T-helper 2 cell treated with Interferon-gamma antibody and Interleukin-4, amounts not matched to agents 100 ng/mL and 5 ng/mL, for 36 hours (primary cell): ENCODE results near the gene RIT1. TPM values are rescaled to one million over a fixed set of nuclear protein-coding genes. Genes with fewer than 3 reads are reported as not detected.

Experiments
- intact Hi-C: fragments of 100-400 bp; cut with micrococcal nuclease; formaldehyde crosslinking; loops from one replicate; pipeline ENCODE4 v1.15.1; 2023
- total RNA-seq: library from RNA; stranded (reverse); gene quantifications from 2 replicates; pipeline ENCODE4 v1.2.3, GENCODE V29; 2022

Gene RIT1
- total RNA-seq, result 27.0 and 27.6 TPM in 2 replicates

DNA sequence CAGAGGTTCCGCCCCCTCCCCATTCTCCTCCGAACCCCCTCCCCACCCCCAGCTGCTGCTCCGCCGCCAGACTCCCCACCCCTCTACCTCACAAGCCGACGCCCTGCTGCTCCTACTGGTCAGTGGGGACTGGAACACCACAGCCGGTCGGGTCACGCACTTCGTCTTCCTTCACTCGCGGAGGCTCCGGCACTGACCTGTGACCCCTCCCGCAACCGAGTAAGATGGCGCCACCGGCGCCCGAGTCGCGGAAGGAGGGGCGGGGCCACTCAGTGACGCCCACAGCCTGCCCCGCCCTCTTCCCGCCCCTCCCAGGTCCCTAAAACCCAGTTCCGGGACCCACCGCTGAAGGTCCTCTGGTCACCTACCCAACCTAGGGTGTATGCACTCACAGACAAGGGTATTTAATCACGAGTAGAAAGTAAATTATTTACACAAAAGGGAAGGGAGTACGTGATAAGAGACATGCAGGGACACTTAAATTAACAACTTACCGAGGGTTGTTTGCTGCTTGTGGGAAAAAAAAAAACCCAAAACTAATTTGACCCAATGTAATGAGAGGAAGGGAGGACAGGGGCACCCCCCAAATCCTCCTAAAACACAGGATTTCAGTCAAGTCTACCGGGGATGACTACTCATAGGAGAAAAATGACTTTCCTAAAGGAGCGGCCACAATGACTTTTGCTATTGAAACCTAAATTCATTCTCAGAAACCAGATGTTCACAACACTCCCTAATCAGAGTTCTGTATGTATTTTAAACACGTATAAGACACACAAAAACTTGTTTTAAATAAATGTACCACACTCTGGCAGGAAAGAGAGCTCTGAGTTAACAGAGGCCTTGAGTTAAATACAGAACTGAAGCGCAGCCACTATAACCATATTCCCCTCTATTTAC lies at the start of gene RIT1:
Gene RIT1 (minus strand): TSS at position 194 of the 900 bp plus-strand sequence. CDS start 588 bp downstream, outside the sequence.
- intact Hi-C loops, result loop anchor here (1.0 kb wide), 2 partner anchors 23 to 52 kb away; partner anchors contain the start of genes KHDC4 and SYT11

DNA sequence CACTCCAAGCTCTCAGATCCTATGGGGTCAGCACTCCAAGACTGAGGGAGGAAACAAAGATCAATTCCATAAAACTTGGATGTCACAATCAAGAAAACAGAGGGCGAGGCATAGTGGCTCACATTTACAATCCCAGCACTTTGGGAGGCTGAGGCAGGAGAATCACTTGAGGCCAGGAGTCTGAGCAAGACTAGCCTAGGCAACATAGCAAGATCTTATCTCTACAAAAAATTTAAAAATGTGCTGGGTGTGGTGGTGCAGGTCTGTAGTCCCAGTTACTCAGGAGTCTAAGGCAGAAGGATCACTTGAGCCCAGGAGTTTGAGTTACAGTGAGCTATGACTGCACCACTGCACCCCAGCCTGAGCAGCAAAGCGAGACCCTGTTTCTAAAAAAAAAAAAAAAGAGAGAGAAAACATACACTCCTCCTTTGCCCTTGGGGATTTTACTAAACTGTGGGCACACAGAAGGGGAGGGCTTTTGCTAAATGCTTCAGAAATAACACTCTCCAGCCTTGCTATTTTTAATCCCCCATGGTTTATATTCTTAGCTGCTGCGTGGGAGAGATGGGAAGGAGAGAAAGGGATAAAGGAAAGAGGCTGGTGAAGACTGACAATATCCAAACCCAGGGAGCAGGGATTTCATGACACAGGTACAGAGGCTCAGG lies 49.1 kb upstream of the RIT1 start:
- intact Hi-C loops, result no loop called here

DNA sequence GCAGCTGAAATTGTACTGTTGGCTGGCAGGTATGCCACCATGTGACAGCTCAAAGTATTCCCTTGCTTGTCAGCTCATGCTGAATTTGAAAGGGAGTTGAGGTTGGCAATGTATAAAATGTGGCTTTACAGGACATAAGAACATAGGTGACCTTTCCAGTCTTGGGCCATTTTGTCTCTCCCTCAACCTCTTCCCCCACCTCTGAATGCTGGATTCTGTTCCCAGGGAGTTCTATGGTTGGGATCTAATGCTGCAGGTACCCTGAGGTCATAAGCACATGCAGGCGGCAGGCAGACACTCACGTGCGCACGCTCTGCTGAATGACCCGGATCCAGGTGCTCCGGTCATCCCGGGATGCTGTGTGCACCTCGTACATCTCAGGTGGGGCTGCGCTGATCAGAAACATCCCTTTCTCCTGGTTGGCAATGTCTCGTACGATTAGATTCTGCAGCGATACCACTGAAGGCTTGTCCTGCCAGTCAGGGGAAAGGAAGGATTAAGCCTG lies 46.3 kb upstream of the RIT1 start:
- intact Hi-C loops, result no loop called here

DNA sequence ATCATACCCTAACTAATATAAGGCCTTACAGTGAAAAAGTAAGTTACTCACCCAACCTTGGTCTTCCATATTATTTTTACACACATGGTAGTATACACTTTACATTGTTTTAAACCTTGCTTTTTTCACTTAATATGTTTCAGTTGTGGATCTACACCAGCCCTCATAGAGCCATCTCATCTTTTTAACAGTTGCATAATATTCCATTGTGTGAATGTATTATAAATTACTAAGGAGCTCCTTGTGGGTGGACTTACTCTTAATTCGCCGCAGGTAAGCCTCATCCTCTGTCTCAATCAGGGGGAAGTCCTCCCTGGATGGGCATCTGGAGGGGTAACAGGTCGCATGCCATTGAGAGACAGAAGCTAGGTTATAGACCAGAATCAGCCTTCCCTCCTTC lies 43.5 kb upstream of the RIT1 start:
- intact Hi-C loops, result no loop called here

DNA sequence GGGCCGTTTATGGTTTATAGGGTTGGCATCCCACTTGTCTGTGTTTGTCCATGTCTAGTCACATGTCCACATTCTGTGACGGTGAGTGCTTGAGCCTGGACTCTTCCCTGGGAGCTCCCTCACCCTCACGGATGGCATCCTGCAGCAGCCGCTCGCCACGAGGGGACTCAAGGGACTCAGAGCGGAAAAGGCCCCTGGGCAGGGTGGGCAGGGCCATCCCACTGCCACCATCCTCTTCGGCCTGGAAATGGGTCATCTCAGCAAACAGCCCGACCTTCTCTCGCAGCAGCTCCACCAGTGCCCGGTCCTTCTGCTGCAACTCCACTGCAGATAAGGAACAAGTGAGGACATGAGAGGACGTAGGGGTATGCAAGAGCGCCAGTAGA lies 41.3 kb upstream of the RIT1 start:
- intact Hi-C loops, result no loop called here

GRCh38 chr1:155951753-155952504 lies 40.8 kb upstream of the RIT1 start:
- intact Hi-C loops, result no loop called here

DNA sequence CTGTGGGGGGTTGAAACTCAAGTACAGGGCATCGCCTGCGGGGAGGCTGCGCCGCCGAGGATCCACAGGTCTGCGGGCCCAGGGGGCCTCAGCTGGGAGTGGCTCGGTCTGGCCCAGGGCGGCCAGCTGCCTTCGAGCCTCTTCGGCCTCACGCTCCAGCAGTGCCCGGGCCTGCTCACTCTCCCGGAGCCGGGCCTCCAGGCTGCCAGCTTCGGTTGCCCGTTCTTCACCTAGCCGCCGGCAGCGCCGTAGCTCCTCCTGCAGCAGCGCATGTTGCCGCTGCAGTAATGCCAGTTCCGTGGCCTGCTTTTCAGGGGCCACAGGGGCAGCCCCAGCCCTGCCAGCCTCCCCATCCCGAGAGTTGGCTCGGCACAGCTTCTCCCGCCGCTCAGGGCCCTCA lies 39.7 kb upstream of the RIT1 start:
- intact Hi-C loops, result no loop called here

GRCh38 chr1:155947741-155948140 lies 36.6 kb upstream of the RIT1 start:
- intact Hi-C loops, result loop anchor here (2.0 kb wide), 1 partner anchor 29 kb away; no protein-coding TSS in a partner anchor

GRCh38 chr1:155947292-155947691 lies 36.1 kb upstream of the RIT1 start:
- intact Hi-C loops, result loop anchor here (2.0 kb wide), 1 partner anchor 30 kb away; no protein-coding TSS in a partner anchor

DNA sequence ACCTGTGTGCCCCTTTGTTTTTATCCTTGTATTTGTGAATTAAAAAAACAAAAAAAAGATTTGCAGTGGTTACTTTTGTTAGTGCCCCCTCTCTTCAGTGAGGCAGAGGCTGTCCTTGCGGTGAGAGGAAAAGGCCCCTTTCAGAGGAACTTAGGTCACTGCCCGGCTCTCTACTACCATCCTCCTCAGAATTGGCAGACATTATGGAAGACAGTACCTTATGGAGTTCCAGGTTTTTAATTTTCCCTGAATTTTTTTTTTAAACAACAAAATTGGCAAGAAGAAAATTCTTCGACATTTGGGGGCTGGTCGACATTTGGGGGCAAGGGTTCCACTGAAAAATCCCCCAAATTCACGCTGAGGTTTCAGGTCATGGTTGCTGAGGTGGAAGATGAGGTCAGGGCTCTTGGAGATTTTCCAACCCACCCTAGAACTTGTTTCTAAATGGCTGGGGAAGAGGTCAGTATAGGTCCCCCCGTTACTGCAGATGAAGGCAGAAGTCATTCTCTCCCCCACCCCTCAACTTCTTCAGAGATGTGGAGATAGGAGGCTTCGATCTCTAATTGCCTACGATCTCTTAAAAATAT lies 35.6 kb upstream of the RIT1 start:
- intact Hi-C loops, result loop anchor here (1.0 to 2.0 kb wide), 2 partner anchors 12 to 30 kb away; partner anchors contain the start of gene KHDC4

GRCh38 chr1:155944444-155944799 lies 33.3 kb upstream of the RIT1 start:
- intact Hi-C loops, result no loop called here

GRCh38 chr1:155942578-155943141 lies 31.5 kb upstream of the RIT1 start:
- intact Hi-C loops, result no loop called here

DNA sequence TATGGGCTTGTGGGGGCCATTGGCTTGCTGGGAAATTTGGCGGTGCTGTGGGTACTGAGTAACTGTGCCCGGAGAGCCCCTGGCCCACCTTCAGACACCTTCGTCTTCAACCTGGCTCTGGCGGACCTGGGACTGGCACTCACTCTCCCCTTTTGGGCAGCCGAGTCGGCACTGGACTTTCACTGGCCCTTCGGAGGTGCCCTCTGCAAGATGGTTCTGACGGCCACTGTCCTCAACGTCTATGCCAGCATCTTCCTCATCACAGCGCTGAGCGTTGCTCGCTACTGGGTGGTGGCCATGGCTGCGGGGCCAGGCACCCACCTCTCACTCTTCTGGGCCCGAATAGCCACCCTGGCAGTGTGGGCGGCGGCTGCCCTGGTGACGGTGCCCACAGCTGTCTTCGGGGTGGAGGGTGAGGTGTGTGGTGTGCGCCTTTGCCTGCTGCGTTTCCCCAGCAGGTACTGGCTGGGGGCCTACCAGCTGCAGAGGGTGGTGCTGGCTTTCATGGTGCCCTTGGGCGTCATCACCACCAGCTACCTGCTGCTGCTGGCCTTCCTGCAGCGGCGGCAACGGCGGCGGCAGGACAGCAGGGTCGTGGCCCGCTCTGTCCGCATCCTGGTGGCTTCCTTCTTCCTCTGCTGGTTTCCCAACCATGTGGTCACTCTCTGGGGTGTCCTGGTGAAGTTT lies 30.8 kb upstream of the RIT1 start:
- intact Hi-C loops, result no loop called here

DNA sequence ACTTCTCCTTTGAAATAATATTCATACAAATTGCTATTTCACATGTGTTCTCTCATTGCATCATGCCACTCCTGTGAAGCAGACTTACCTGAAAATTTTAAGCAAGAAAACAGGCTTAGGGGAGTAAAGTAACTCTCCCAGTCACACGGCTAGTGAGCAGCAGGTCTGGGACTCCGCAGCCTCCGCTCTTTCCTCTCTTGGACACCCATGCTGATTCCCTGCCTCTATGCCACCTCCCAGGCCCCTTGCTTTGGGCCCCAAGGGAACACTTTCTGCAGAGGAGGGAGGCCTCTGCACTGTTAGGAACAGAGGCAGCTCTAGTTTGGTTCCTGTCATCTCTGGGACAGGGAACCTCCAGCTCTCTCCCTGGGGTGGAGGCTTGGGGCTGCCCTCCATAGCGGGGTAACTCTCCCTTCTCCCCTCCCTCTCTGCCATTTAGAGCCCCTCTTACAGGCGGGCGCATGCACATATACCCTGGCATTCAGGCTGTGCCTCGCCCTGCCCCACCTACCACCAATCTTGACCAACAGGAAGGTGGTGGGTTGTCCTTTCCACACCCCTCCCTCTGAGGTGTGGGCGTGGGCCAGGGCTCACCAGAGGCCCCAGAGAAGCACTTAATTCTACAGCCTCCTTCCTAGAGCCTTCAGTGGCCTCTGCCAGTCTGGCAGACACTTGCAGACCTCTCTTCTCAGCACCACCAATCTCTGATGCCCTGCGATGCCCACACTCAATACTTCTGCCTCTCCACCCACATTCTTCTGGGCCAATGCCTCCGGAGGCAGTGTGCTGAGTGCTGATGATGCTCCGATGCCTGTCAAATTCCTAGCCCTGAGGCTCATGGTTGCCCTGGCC lies 30.1 kb upstream of the RIT1 start, which contains the start of gene RXFP4:
Gene RXFP4 (plus strand): TSS at position 646 of the 852 bp plus-strand sequence. CDS start 72 bp downstream, at position 718.
- intact Hi-C loops, result no loop called here

DNA sequence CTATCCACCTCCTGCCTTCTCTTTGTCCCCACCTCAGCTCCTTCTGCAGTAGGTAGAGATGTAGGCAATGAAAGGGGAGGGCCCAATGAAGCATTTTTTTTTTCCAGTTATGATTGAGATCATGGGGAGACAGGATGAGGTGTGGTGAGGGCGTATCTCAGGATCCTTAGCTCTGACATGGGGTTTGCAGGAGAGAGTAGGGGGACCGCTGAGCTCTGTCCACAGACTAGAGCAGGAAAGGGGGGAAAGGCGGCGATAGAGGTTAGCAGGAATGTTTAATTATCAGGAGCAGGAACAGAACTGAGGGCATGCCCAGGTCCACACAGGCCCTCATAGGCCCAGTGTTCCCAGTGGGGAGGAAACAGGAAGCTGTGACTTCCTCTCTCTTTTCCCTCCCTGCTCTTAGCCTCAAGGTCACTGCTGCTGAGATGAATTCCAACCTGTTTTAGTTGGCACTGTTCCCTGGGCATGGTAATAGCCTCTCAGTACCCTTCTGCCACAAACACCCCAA lies 29.4 kb upstream of the RIT1 start:
- intact Hi-C loops, result no loop called here

DNA sequence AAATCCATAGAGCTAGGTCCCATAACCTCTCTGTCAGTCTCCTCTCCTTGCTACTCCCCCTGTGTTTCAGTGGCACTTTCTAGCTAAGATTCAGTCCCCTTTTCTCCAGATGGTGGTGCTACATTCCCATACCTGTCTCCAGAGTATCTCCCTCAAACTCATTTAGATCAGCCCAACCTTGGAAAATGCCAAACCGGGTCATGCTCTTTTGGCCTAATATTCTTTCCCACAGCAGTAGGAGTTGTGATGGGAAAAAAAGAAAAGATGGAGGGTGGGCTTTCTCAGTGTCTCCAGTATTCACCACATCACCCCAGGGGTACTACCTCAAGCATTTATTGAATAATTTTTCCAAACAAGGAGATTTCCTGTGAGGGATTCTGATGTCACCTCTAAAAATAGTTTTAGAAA lies 27.1 kb upstream of the RIT1 start:
- intact Hi-C loops, result loop anchor here (1.0 to 2.0 kb wide), 2 partner anchors 51 to 129 kb away; no protein-coding TSS in a partner anchor

GRCh38 chr1:155934936-155935590 lies 23.9 kb upstream of the RIT1 start:
- intact Hi-C loops, result loop anchor here (1.0 to 2.0 kb wide), 8 partner anchors 11 to 258 kb away; partner anchors contain the start of genes ARHGEF2, LAMTOR2, RIT1 and SYT11
